Activated T-cell treated with anti-CD3 and anti-CD28 coated beads, Interleukin-2, amount 50 U/mL, for 1 hour (primary cell): Measurements from ENCODE around the gene ADARB1.

ENCODE experiments used
- DNase-seq: peaks from one replicate; pipeline ENCODE4 v3.0.0-alpha.2; 2020

ADARB1 gene

DNA sequence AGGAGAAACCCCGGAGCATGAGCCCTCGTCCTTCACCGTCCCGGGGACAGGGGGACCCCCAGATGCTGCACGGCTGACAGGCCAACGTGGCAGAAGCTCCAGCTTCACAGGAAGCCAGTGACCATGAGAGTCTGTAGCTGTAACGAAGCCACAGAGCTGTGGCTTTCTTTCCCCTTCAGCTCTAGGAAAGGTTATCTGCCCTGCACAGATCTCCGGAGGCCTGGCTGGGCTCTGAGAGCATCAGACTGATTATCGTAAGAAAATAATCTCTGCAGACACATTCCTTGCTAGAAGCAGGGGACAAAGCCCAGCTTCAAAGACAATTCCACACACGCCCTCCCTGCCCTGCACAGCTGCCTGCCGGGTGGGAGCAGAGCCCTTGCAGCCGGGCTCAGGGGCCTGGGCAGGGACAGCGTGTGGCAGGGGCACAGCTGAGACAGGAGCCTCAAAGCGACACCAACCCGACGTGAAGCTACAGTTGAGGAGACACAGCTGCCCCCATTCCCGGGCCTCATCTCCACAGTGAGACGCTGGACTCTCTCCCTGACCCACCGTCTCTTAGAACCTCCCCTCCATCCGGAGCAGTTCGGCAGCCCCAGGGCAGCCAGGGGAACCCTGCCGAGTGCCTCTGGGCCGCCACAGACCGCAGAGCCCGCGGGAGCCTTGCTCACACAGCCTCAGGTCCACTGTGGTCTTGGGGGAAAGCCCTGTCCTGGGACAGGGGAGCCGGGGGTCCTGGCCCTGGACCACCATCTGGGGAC, 182.7 kb downstream of the ADARB1 start:
- DNase-seq: no peak

DNA sequence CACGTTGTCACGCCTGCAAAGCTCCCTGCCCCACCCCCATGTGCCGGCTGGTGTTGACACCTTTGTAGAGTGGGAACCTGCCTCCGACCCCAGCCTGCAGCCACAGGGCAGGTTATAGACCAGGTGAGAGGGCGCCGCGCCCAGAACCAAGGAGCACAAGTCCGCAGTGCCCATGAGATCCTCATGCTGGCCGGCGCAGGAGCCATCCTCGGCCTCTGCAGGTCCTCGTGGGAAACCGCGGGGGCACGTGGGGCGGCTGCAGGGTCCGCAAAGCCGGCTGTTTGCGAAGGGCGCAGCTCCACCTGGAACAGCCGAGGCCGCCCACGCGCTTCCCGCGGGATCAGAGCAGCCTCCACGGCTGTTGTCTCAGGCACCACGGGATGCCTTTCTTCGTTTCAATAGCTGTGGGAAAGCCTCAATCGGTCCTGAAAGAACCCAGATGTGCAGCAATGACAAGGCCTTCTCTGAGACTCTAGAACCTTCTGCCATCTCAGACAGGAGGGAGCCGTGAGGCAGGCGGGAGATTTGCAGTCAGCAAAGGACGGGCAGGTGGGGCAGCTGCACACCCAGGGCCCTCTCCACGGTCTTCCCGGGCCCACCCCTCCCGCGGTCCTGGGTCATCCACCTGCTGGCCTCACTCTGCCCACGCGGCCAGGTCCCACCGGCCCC, 183.4 kb downstream of the ADARB1 start:
- DNase-seq: no peak

DNA sequence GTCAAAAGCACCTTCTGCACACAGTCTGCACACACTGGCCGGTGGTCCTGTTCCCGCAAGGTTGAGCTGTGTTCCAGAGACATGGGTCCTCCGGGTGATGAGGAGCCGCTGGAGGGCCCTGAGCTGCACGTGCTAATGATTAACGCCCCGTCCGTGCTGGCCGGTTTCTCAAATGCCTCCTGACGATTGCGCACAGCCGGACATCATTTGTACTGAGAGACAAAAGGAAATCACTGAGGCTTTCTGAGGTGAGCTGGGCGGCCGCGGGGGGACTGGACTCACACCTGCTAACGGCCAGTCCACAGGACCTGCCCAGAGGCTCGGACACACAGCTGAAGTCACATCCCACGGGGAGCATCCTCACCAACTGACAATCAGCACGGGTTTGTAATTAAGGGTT, 184.1 kb downstream of the ADARB1 start:
- no peak for DNase-seq

DNA sequence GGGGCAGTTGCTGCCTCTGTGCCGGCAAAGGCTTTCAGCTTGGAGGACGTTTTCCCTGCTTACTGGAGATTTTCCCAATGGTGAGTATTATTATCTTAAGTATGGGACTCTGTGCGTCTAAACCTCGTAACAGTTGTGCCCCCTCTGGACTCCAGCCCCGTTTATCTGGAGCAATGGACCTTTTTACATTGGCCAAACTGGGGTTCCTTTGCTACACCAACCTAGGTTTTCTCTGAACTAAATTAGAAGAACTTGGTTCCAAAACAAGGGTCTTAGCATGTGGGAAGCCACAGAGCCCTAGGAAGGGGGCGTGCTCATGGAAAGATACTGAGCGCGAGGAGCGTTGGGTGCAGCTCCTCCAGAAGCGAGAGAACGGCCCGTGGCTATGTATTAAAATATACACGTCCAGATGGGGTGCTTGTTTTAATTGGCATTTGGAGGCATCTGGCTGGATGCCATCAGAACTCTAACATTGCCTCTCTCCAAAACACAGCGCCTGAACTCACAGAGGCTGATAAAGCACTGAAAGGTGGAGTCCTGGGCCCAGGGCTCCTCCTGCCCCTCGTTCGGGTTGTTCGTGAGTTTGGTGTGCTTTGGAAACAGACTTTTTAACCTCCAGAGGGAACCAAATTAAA, 184.9 kb downstream of the ADARB1 start:
- no peak for DNase-seq

DNA sequence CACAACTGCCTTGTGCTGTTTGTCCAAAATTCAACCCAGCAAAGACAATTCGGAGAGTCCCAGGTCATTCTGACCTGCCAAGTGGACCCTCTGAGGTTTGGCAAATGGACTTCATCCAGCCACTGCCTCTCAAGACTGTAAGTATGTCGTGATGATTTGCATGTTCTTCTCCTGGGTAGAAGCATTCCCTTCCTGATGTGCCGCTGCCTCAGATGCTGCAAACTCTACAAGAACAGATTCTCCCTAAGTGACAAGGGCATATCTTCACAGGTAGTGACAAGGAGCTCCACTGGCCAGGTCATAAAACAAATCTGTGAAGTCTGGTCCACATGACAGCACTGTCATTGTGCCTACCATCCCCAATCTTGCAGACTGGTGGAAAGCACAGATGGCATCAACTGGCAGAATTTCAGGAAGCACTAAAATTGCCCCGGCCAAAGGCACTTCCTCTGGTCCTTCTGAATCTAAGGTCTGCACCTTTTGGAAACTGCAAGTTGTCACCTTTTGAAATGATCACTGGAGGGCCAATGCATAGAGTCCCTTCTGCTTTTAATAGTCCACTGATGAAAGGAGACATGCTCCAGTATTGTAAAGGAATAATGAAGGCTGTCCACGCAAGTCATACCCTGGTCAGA, 185.9 kb downstream of the ADARB1 start:
- DNase-seq: no peak

DNA sequence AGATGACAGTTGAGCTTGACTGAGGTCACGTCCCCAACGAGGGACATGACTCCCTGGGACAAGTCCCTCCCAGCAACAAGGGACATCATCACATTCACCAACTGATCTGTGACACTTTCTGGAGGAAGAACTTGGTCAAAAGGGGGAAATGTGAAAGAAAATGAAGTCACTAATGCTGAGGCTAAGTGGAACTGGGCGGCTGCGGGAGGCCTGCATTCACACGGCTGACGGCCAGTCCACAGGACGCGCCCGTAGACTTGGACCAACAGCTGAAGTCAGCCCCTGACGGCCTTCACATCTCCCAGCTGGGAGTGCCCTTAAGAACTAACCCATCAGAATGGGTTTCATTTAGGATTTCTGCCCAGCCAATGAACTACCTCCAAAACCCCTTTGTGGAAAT, 186.7 kb downstream of the ADARB1 start:
- DNase-seq: no peak

DNA sequence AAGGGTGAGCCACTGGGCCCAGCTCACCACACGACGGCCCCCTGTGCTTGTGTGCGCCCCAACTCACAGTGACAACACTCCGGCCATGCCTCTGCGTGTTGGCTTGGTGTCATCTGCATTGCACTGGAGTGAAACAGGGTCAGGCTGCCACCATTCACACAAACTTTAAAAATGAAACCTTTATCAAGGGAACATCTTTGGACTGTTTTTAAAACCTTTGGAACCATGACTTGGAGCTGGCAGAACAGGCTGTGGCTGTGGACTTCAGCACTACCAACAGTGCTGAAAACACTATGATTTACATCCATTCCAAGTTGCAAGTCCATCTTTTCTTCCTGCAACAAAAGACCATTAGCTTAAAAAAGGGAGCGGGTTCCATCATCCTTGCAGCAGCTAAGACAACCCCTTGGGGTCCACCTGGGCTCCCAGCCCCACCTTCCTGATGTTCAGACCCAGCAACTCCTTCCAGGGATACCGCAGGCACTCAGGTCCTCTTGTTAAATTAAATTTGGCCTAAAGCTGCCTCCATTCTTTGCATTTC, 187.7 kb downstream of the ADARB1 start:
- no peak for DNase-seq

DNA sequence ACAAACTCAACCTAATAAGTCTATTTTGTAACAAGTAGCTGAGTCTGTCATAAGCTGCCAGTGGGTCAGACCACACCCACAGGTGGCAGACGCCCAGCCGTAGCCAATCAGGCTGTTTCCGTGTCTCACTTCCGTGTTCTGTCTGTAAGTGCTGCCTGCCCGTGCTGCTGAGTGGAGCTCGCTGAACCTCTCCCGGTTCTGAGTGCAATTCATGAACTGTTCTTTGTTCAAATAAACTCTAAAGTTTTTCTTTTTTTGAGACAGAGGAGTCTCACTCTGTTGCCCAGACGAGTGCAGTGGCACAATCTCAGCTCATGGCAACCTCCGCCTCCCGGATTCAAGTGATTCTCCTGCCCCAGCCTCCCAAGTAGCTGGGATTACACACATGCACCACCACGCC, 188.2 kb downstream of the ADARB1 start:
- DNase-seq: no peak

DNA sequence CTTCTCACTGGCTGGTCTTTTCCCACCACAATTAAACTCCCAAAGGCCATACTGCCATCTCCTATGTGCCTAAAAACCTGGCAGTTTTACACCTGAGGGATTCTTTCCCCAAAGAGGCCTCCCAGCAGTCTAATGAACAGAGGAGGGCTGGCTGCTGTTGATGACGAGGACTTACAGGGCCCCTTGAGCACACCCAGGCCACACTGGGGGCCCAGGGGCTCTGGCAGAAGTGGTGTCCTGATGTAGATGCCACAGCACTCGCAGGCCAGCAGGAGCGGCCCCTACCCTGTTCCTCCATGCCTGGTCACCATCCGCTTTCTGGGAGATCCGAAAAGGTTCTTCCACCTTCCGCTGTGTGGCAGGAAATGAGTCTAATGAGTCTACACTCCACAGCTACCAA, 189.2 kb downstream of the ADARB1 start:
- no peak for DNase-seq

DNA sequence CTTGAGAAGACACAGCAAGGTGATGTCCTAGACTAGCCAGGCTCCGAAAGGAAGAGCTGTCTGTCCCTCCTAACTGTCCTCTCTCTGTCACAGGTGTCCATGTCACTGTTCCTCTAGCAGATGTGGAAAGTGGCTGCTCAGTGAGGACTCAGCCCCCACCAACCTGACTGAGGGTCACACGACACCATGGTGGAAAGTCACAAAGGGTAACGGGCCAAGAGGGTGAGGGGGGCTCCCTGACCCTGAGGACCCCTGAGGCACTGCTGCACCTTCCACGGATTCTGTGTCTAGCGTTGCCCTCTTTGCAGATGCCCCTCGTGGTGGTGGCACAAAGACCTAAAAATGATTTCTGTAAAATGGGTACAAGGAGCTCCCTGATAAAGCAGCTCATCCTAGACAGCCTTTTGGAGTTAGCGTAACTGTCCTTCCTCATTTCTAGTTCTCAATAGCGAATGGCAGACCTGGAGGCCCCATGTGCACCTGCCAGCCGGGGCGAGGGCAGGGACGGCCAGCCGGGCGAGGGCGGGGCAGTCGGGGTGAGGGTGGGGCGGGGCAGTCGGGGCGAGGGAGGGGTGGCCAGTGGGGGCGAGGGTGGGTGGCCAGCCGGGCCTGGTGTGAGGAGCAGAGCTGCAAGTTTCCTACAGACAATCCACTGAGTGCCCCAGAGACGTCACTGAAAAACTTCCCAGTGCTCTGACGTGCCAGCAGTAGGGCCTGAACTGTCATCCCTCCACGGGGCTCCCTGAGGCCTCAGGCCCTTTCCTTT, 189.9 kb downstream of the ADARB1 start:
- DNase-seq: no peak

DNA sequence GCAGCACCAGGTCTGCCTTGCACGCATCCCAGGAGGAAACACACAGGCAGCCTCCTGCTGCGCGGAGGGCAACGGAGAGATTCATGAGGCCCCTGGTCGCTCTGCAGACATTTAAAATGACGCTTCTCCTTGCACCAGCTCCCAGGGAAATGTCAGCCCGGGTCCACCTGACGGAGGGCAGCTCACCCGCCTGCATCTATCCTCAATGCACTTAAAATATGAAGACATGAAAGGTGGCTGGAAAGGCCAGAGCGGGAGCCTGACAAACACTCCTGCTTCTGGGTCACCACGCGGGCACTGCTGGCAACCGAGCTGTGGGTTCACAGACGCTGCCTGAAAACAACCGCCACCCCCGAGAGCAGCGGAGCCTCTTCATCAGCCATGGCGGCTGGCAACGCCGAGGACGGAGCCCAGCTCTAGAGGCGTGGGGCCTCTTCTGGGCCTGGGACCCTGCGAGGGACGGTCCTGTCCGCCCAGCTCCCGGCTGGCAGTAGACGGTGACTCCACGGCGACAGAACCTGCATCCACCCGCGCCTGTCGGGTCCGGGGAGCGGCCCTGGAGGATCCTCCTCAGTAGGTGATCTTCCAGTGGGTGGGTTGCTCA, 190.6 kb downstream of the ADARB1 start:
- DNase-seq: no peak

DNA sequence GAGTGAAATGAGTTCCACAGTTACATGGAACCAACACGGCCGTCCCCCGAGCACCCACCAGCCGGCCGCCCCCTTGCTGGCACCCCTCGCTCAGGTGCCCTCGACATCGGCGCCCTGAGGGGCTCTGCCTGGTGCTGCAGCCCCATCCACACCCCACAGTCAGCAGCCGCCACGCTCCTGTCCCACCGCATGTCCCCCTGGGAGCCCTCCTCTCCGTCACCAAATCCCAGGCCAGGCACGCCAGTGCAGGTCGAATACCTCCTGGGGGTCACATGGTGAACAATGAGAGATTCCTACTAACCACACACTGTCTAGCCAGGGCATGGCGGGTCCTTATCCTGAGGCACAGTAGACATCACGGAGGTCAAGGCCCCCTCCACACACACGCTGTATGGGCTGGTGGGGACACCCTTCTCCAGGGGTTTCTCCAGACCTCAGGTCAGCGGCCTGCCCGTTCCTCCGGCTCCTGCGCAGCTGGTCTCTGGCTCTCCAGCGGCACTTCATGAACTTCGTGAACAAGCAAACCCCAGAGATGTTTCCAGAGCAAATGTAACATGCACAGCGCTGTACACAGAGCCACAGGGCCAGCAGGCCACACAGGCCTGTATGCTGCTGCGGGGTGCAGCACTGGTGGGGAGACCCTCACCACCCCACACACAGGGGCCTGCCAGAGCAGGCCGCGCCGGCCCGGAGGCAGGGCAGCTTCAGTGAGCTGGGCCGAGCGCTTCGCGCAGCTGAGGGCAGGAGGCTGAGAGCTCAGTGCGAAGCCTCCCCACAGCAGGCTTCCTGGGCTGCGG, 191.5 kb downstream of the ADARB1 start:
- no peak for DNase-seq

DNA sequence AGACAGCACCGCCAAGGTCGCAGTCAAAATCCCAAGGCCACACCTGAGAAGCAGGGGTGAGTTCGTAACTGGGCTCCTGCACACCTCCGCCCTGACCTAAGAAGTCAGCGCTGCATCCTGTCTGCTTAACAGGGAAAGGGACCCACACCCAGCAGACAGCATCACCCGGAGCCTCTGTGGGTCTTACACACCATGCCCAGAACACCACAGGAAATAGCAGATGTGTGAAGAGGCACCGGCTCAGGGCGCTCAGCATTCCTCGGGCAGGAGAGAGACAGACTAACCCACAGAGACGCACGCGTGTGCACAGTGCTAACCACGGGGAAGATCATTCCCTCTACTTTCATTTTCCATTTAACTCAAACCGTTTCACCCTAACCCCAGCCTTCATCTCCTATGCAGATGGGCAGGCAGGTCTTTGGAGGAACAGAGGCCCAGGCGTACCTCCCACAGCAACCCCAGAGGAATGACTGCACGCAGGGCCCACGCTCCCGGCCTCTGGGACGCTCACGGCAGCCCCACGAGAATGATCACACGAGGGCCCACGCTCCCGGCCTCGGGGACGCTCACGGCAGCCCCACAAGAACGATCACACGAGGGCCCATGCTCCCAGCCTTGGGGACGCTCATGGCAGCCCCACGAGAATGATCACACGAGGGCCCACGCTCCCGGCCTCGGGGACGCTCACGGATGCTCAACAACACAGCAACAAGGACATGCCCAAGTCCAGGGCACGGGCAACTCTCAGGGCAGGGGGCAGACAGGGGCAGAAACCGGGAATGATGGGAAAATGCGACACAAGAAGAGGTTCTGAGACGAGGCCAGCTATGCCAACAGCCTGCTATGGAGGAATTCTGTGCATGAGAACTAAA, 192.4 kb downstream of the ADARB1 start:
- DNase-seq: peak; percentile 46

DNA sequence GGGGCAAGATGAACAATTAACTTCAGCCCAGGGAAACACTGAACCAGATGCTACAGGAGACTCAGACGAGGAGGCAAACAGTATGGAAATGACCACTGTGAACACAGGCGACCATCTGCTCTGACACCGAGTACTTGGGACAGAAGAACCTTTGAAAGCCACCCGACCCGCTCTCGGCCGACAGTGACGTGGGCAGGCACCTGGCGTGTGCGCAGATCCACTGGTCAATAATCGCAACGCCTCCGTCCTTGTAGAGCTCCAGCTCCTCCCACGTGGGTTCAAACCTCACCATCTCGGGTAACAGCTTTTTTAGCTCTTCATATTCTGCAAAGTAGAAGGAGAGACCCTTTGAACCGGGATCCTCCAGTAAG, 193.0 kb downstream of the ADARB1 start:
- peak; percentile 12 for DNase-seq

DNA sequence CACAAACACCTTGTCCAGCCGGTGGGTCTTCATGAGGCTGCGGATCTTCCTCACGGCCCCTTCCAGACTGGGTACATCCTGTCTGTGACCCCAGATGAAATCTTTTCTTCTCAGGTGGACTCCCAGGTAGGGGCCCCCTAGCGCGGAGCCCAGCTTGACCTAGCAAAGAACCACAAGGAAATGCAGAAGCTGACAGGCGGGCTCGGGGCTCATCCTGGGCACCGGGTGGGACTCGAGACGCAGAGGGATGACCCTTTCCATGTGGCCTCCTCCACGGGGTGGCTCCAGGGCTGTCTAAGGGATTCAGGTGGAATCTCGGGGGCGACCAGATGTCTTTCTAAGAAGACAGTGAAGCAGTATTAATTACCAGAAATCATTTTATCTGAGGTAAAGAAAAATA, 195.5 kb downstream of the ADARB1 start:
- DNase-seq: peak; percentile 14

DNA sequence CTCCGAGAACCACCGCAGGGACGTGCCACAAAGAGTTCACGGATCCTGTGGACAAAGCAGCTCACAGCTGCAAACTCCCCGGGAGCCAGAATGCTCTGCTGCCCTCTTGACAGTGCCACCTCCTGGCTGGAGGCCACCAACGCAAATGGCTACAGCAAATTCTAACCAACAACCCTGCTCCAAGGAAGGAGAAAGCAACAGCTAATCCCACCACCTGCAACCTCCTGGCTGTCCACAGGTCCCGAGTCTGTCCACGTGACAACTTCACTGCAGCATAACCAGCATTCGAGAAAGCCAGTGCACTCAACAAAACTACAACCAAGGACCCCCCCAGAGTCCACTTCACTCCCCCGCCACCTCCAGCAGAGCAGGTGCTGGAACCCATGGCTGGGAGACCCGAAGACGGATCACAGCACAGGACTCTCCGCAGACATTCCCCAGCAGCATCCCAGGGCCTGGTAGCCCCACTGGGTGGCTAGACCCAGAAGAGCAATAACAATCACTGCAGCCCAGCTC, 196.0 kb downstream of the ADARB1 start:
- peak; percentile 13 for DNase-seq
